Choroid plexus epithelial cell (primary cell): Measurements from ENCODE around the gene SLC6A6.

Source experiments
- DNase-seq: peaks from one replicate; pipeline ENCODE4 v3.0.0-alpha.2; 2010; ENCODE audit warnings: low read depth
- H3K4me3 ChIP-seq: 2 replicates; pipeline ENCODE4 v1.5.1; 2011; ENCODE audit warnings: low read depth, mild to moderate bottlenecking, control low read depth, low read length, moderate library complexity
- TF ChIP-seq, protein P1 (sequence below): conservative IDR thresholded peaks from 2 replicates; pipeline ENCODE4 v1.5.1; 2011; ENCODE audit warnings: low read depth, mild to moderate bottlenecking, control low read depth, inconsistent platforms, low read length, moderate library complexity

SLC6A6 gene

GRCh38 chr3:14389716-14390115 is 12.7 kb upstream of the SLC6A6 start:
- TF ChIP-seq, protein P1, sequence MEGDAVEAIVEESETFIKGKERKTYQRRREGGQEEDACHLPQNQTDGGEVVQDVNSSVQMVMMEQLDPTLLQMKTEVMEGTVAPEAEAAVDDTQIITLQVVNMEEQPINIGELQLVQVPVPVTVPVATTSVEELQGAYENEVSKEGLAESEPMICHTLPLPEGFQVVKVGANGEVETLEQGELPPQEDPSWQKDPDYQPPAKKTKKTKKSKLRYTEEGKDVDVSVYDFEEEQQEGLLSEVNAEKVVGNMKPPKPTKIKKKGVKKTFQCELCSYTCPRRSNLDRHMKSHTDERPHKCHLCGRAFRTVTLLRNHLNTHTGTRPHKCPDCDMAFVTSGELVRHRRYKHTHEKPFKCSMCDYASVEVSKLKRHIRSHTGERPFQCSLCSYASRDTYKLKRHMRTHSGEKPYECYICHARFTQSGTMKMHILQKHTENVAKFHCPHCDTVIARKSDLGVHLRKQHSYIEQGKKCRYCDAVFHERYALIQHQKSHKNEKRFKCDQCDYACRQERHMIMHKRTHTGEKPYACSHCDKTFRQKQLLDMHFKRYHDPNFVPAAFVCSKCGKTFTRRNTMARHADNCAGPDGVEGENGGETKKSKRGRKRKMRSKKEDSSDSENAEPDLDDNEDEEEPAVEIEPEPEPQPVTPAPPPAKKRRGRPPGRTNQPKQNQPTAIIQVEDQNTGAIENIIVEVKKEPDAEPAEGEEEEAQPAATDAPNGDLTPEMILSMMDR, result no peak
- no peak overlapping the region for H3K4me3 ChIP-seq
- no peak for DNase-seq

DNA sequence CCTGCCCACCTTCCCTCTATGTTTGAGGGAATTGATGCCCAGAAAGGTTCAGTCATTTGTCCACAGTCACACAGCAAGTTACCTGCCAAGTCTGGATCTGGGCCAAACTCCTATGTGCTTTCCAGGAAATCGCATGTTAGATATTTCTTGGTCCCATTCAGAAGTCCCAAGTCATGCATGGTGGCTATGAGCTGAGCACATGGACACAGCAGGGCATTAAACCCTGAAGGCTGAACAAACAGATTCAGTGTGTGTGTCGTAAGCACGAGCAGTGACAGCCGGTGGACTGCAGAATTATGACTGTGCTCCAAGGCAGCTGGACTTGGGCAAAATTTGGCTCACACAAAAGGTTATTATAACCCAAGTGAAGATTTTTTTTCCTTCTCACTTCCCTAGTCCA is 11.4 kb upstream of the SLC6A6 start:
- no peak overlapping the region for H3K4me3 ChIP-seq
- DNase-seq, result peak; percentile 81
- TF ChIP-seq, protein P1, result no peak

DNA sequence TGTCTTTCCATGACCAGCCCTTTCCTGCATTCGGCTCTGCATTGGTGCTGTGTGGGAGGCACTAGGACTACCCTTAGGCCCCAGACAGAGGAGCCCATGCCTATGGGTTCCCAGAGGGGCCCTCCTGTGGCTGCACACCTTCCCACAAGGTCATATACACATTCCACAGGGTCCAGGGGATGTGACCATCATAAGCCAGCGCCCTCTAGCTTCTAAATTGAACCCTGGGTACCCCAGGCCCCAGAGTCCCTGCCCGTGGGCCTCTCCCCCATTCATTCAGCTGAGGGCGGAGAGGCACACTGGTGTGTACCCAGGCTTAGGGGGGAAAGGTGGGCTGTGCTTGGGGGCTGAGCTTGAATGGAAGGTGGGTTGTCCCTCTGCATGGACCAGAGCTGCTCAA is 10.2 kb upstream of the SLC6A6 start:
- no peak for DNase-seq
- TF ChIP-seq, protein P1, result peak; percentile 20
- no peak overlapping the region for H3K4me3 ChIP-seq

DNA sequence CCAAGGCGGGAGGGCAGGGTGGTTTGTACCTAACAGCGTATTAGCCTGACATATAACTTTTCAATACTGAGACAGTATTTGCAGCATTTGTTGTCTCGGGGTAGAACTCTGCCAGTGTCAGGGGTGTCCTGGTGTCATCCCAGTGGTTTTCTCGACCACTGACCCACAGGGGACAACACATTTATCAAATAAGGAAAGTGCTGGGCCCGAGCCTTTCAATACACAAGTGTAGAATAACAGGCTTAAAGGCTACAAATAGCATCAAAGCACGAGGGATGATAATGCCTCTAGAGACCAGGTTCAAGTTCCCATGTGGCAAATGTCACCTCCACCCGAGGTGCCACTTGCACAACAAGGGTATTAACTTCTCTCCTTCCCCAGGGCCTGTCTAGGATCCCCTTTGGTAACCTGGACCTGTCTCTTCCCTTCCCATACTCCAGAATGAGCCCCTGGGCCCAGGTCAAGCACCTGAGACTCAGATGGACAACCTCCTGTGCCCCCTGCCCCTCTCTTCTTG is 9.5 kb upstream of the SLC6A6 start:
- TF ChIP-seq, protein P1, result no peak

DNA sequence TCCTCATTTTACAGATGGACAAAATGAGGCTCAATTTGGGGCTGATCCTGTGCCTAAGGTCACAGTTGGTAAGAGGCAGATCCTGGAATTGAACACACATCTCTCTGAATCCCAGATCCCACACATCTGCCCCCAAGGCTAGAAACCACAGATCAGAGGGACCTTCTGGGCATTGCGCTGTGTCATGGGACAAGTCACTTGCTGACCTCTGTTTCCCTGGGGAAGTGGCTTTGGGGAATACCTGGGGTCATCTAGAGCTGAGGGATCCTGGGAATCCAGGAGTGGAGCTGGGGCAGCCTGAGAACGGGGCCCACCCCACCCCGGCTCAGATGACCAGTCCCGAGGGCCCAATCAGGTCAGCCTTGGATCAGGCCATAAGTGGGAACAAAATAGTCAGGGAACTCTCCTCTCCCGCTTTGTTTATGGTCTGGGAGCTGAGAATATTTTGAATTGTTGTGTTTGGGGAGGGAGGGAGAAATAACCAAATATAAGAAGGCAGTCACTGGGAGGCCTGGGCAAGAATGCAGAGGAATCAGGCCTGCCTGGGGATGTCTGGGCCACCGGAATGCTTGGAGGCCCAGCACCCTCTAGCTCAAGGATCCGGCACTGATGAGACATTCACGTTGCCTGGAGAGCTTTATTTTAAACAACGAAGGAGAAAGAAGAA is 8.8 kb upstream of the SLC6A6 start:
- peak; percentile 39 for DNase-seq
- TF ChIP-seq, protein P1, result peak; percentile 21
- no peak overlapping the region for H3K4me3 ChIP-seq

More for the DNA sequence above, 9.5 kb upstream of the SLC6A6 start:
- DNase-seq, result no peak
- H3K4me3 ChIP-seq, result no peak overlapping the region

- DNase-seq, result no peak
- TF ChIP-seq, protein P1, result no peak
- H3K4me3 ChIP-seq, result no peak overlapping the region
These were observed 6.2 kb upstream of the SLC6A6 start for GRCh38 chr3:14396031-14396692.
